Endodermal cell (in vitro differentiated cells): ENCODE data around the gene CC2D1A. TPM values are rescaled to one million over a fixed set of nuclear protein-coding genes. Genes with fewer than 3 reads are reported as not detected.

ENCODE experiments used
- DNase-seq: peaks from one replicate; pipeline ENCODE4 v3.0.0-alpha.2; 2017
- H3K27ac ChIP-seq: 2 replicates; pipeline ENCODE4 v1.5.1; 2013; ENCODE audit warnings: mild to moderate bottlenecking, low read depth, low read length, moderate library complexity
- H3K27me3 ChIP-seq: 2 replicates; pipeline ENCODE4 v1.6.1; 2013; ENCODE audit warnings: mild to moderate bottlenecking, low read length, moderate library complexity; ENCODE audit not compliant: insufficient read depth, control insufficient read depth, poor library complexity, severe bottlenecking
- H3K36me3 ChIP-seq: 2 replicates; pipeline ENCODE4 v1.7.0; 2013; ENCODE audit warnings: mild to moderate bottlenecking, low read length, moderate library complexity; ENCODE audit not compliant: control insufficient read depth, insufficient read depth
- H3K4me1 ChIP-seq: one replicate; pipeline ENCODE4 v1.7.0; 2013; ENCODE audit warnings: low read length; ENCODE audit not compliant: control insufficient read depth, insufficient read depth
- H3K4me3 ChIP-seq: 2 replicates; pipeline ENCODE4 v1.5.1; 2013; ENCODE audit warnings: mild to moderate bottlenecking, low read length, moderate library complexity
- H3K9ac ChIP-seq: 2 replicates; pipeline ENCODE4 v1.6.1; 2013; ENCODE audit warnings: mild to moderate bottlenecking, low read length, moderate library complexity; ENCODE audit not compliant: poor library complexity, severe bottlenecking; ENCODE audit errors: extremely low read depth
- H3K9me3 ChIP-seq: 2 replicates; pipeline ENCODE4 v1.6.1; 2013; ENCODE audit warnings: mild to moderate bottlenecking, low read length, moderate library complexity; ENCODE audit not compliant: control insufficient read depth
- H3K27ac Mint-ChIP-seq: 2 replicates; pipeline ENCODE4 v1.8.0; 2020; ENCODE audit warnings: mixed read lengths
- H3K27me3 Mint-ChIP-seq: 2 replicates; pipeline ENCODE4 v1.8.0; 2021; ENCODE audit warnings: mild to moderate bottlenecking, mixed read lengths; ENCODE audit not compliant: insufficient read depth
- H3K36me3 Mint-ChIP-seq: 2 replicates; pipeline ENCODE4 v1.8.0; 2020; ENCODE audit warnings: low read depth, mixed read lengths
- H3K4me1 Mint-ChIP-seq: 2 replicates; pipeline ENCODE4 v1.8.0; 2020; ENCODE audit warnings: mixed read lengths
- H3K4me3 Mint-ChIP-seq: 2 replicates; pipeline ENCODE4 v1.8.0; 2020; ENCODE audit warnings: mild to moderate bottlenecking, moderate library complexity, mixed read lengths
- H3K9me3 Mint-ChIP-seq: 2 replicates; pipeline ENCODE4 v1.8.0; 2020; ENCODE audit warnings: mild to moderate bottlenecking, mixed read lengths
- CTCF ChIP-seq: fragments of 200-600 bp; sonication (generic); conservative IDR thresholded peaks from 2 replicates; pipeline ENCODE4 v1.5.0; 2021; ENCODE audit warnings: antibody characterized with exemption, mild to moderate bottlenecking
- WGBS, 2 experiments: methylation state at CpG; one replicate each; pipeline versions ENCODE4 v1.1.5 to v1.1.7; 2013; ENCODE audit warnings: missing lambda C conversion rate in 2 of 2, mixed read lengths in 1 of 2; ENCODE audit not compliant: insufficient coverage in 1 of 2, insufficient read length in 1 of 2; 5-methylcytosine and 5-hydroxymethylcytosine counted together
- total RNA-seq, 2 donors: library from RNA; stranded (reverse); fragmentation: NEBNext Ultra II Directional in 1 of 2; extraction: Animal tissue kit (Norgen Biotek cat#: 25700) in 1 of 2; gene quantifications; 2 replicates in 1 of 2; 3 replicates in 1 of 2; pipeline ENCODE4 v1.2.1, GENCODE V29; 2021

Gene CC2D1A
- total RNA-seq, 2 donors from 2014 or later: 45.1 to 55.9 TPM

- Mint-ChIP-seq H3K36me3 (peaks cover 34% of the 10 kb centered on the region), H3K4me1 (peaks cover 6% of the 10 kb centered on the region), H3K27me3 (no peaks in the 10 kb centered on the region), H3K27ac (no peak overlapping the region), H3K9me3 (no peaks in the 10 kb centered on the region), H3K4me3 (no peak overlapping the region)
- Histone ChIP-seq H3K27me3 (no peaks in the 10 kb centered on the region), H3K9me3 (no peaks in the 10 kb centered on the region), H3K9ac (no peak overlapping the region), H3K27ac (no peak overlapping the region), H3K4me1 (no peaks in the 10 kb centered on the region), H3K36me3 (peaks cover 36% of the 10 kb centered on the region), H3K4me3 (no peak overlapping the region)
- no peak for TF ChIP-seq CTCF
- DNase-seq: no peak
- 97 to 100% methylated on average over 11 to 16 of the region's 16 CpGs for WGBS, 2 experiments
Observed at GRCh38 chr19:13956365-13956744, 50.4 kb downstream of the CC2D1A start.

GRCh38 chr19:13957051-13957450 is 51.0 kb downstream of the CC2D1A start:
- Histone ChIP-seq H3K27ac (no peak overlapping the region), H3K27me3 (no peaks in the 10 kb centered on the region), H3K9me3 (no peaks in the 10 kb centered on the region), H3K4me1 (no peaks in the 10 kb centered on the region), H3K9ac (no peak overlapping the region), H3K4me3 (no peak overlapping the region), H3K36me3 (peaks cover 36% of the 10 kb centered on the region)
- H3K4me3 Mint-ChIP-seq: no peak overlapping the region
- no peaks in the 10 kb centered on the region for H3K27me3 Mint-ChIP-seq
- H3K36me3 Mint-ChIP-seq: peaks cover 38% of the 10 kb centered on the region
- peaks cover 10% of the 10 kb centered on the region for H3K4me1 Mint-ChIP-seq
- H3K27ac Mint-ChIP-seq: no peak overlapping the region
- 93 to 100% methylated on average over 5 to 8 of the region's 8 CpGs for WGBS, 2 experiments
- no peak for TF ChIP-seq CTCF
- DNase-seq: no peak
- no peaks in the 10 kb centered on the region for H3K9me3 Mint-ChIP-seq

- Mint-ChIP-seq H3K9me3 (no peaks in the 10 kb centered on the region), H3K4me1 (peaks cover 9% of the 10 kb centered on the region), H3K4me3 (no peak overlapping the region), H3K27ac (no peak overlapping the region), H3K27me3 (no peaks in the 10 kb centered on the region), H3K36me3 (peaks cover 38% of the 10 kb centered on the region)
- TF ChIP-seq CTCF: no peak
- Histone ChIP-seq H3K4me1 (no peaks in the 10 kb centered on the region), H3K4me3 (no peak overlapping the region), H3K27ac (no peak overlapping the region), H3K9me3 (no peaks in the 10 kb centered on the region), H3K27me3 (no peaks in the 10 kb centered on the region), H3K36me3 (peaks cover 36% of the 10 kb centered on the region), H3K9ac (no peak overlapping the region)
- DNase-seq: no peak
- WGBS, 2 experiments: 88 to 90% methylated on average over 12 of the region's 12 CpGs
Observed at GRCh38 chr19:13958043-13958442, 52.0 kb downstream of the CC2D1A start.
